ENCODE results near the gene NCKAP5L.

The NCKAP5L gene

DNA sequence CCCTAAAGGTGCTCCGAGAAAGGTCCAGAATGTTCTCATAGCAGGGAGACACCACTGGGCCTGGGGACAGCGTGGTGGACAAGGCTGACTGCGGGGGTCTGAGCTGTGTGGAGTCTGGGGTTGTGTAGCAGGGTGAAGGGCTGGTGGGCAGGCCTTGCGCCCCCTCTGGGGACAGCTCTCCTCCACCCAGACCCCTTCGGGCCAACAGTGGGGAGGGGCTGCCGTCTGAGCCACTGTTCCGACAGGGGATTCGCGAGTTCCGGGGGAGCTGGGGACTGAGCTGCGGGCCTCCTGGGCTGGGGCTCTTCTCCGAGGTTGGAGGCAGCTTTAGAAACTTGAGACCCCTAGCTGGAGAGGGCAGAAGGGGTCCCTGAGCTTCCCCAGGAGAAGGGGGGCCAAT, 32.1 kb downstream of the NCKAP5L start:
- in situ Hi-C loops (cut with HindIII; ENCODE audit: low sequenced_read_pairs): no loop called here
- no peak for TF ChIP-seq CTCF (IDR thresholded peaks at IDR 0.05; ENCODE audit: low read depth, low read length, missing control alignments)
- DNase-seq (ENCODE audit: low read depth): no peak
- no peak overlapping the region for H3K4me3 ChIP-seq (ENCODE audit: low read depth, low read length)

DNA sequence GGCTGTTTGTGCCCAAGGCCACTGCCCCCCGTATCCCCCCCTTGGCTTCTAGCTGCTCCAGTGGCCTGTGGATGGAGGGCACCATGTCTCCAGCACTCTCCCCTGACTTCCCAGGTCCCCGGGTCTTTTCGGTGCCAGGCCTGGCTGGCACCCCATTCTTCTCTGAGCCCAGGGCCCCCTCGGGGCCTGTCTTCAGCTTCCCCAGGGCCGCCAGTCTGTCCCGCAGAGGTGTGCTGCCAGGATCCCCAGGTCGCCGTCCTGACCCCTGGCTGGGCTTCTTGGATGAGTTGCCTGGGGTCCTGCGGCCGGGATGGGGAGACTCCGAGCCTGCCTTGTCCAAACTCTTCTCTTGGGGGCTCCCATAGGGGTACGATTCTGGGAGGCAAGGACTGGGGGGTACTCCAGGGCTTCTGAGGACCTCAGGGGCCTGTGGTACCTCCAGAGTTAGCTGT, 32.5 kb downstream of the NCKAP5L start:
- DNase-seq (ENCODE audit: low read depth): no peak
- no peak overlapping the region for H3K4me3 ChIP-seq (ENCODE audit: low read depth, low read length)
- no peak for TF ChIP-seq CTCF (IDR thresholded peaks at IDR 0.05; ENCODE audit: low read depth, low read length, missing control alignments)
- in situ Hi-C loops (cut with HindIII; ENCODE audit: low sequenced_read_pairs): no loop called here

DNA sequence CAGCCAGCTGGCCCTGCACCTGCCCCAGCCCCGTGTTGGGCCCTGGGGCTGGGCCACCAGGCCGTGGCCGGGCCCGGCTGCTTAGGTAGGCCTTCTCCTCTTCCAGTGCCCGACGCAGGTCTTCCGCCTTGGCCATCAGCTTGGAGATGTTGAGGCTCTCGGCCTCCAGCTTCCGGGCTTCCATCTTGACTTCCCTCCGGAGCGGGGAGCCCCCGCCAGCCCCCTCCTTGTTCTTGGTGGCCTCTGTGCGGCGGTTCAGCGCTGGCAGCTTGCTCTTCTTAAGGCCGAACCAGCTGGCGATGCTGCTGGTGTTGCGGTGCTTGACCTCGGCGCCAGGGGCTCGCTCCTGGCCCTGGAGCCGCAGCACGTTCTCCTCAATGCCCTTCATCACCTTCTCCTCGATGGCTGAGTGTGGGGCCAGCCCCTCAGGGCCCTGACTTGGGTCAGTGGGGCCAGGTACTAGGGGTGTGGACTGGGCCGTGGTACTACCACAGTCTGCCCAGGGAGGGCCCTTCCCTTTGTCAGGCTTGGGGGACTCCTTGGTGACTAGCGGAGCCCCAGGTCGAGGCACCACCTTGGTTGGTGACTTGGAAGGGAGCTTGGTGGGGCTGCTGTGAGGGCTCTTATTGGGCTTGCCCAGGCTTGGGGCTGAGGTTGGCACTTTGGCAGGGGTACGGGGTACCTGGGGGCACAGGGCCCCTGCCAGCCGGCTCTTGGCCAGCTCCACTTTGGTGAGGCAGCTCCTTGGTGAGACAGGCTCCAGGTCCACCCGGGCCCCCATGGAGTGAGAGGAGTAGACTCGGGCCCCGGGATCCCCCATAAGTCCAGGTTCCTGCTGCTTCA, 33.2 kb downstream of the NCKAP5L start:
- no peak overlapping the region for H3K4me3 ChIP-seq (ENCODE audit: low read depth, low read length)
- DNase-seq (ENCODE audit: low read depth): no peak
- TF ChIP-seq CTCF (IDR thresholded peaks at IDR 0.05; ENCODE audit: low read depth, low read length, missing control alignments): no peak
- in situ Hi-C loops (cut with HindIII; ENCODE audit: low sequenced_read_pairs): no loop called here

GRCh38 chr12:49794021-49794420, 34.2 kb downstream of the NCKAP5L start:
- no peak for DNase-seq (ENCODE audit: low read depth)
- H3K4me3 ChIP-seq (ENCODE audit: low read depth, low read length): no peak overlapping the region
- in situ Hi-C loops (cut with HindIII; ENCODE audit: low sequenced_read_pairs): no loop called here

GRCh38 chr12:49793620-49794019, 34.6 kb downstream of the NCKAP5L start:
- no peak for DNase-seq (ENCODE audit: low read depth)
- no peak for TF ChIP-seq CTCF (IDR thresholded peaks at IDR 0.05; ENCODE audit: low read depth, low read length, missing control alignments)
- in situ Hi-C loops (cut with HindIII; ENCODE audit: low sequenced_read_pairs): no loop called here
- H3K4me3 ChIP-seq (ENCODE audit: low read depth, low read length): no peak overlapping the region

More at GRCh38 chr12:49794021-49794420, 34.2 kb downstream of the NCKAP5L start:
- no peak for TF ChIP-seq CTCF (IDR thresholded peaks at IDR 0.05; ENCODE audit: low read depth, low read length, missing control alignments)

DNA sequence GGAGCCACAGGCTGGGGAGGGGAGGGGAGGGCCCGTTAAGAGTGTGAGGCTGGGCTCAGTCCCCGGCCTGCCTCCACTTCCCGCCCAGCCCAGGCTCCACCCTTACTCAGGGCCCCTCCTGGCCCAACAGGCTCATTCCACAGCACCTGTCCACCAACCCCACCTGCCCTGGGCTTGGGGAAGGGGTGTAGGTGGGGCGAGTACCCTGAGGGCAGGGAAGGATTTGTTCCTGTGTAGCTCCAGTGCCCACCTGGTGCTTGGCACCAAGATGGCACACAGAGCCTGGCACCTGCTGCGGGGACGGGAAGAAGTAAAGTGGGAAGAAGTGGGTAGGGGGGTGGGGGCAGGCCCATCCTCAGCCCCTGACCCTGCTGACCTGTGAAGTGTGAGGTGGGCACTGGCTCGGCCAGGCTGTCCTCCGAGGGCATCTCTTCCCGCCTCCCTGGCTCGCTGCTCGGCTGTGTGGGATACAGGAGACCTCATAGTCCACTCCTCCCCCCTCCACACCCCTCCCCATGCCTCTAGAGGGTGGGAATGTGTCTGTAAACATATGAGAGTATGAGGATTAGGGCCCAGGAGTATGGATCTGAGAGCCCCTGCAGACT, 35.1 kb downstream of the NCKAP5L start:
- no peak for DNase-seq (ENCODE audit: low read depth)
- in situ Hi-C loops (cut with HindIII; ENCODE audit: low sequenced_read_pairs): no loop called here
- no peak for TF ChIP-seq CTCF (IDR thresholded peaks at IDR 0.05; ENCODE audit: low read depth, low read length, missing control alignments)
- no peak overlapping the region for H3K4me3 ChIP-seq (ENCODE audit: low read depth, low read length)
